ENCODE results near the gene SLC30A5. TPM values are rescaled to one million over a fixed set of nuclear protein-coding genes. Genes with fewer than 3 reads are reported as not detected.

The SLC30A5 gene
- total and polyA plus RNA-seq, 2 of the 13 experiments (the other 11 are each of a cell fraction or from before 2014, with no cell fraction given): 46.0 to 53.6 TPM

GRCh38 chr5:69093771-69094482 lies at the start of gene SLC30A5 (continued):
- TF ChIP-seq RNF219 (CRISPR knock-in tag; IDR thresholded peaks at IDR 0.05) (no peak), NFYC (CRISPR knock-in tag; IDR thresholded peaks at IDR 0.05) (peak; percentile 37; the same call in 1 of the 2 replicates), ZNF704 (CRISPR knock-in tag; IDR thresholded peaks at IDR 0.05; ENCODE audit: borderline replicate concordance) (no peak), ATM (IDR thresholded peaks at IDR 0.05; ENCODE audit: borderline replicate concordance) (no peak), DR1 (CRISPR knock-in tag; IDR thresholded peaks at IDR 0.05) (peak; percentile 80), KLF13 (CRISPR knock-in tag; IDR thresholded peaks at IDR 0.05) (no peak), HNRNPK (IDR thresholded peaks at IDR 0.05; ENCODE audit: low read depth, low read length, poor library complexity, severe bottlenecking) (no peak), ZNF713 (CRISPR knock-in tag; IDR thresholded peaks at IDR 0.05) (no peak), GTF2F1 (IDR thresholded peaks at IDR 0.05; ENCODE audit: low read length) (0 out of 2 replicates have a peak, but pooled peaks have one; percentile 26), KIAA2018 (CRISPR knock-in tag; IDR thresholded peaks at IDR 0.05; ENCODE audit: borderline replicate concordance) (no peak), SALL1 (CRISPR knock-in tag; IDR thresholded peaks at IDR 0.05) (peak; percentile 81), GRHL1 (CRISPR knock-in tag; conservative IDR thresholded peaks at IDR 0.05) (no peak)
